GM23248 (cell line): Measurements from ENCODE around the gene MTHFSD. TPM values are rescaled to one million over a fixed set of nuclear protein-coding genes. Genes with fewer than 3 reads are reported as not detected.

ENCODE experiments used
- DNase-seq: peaks from one replicate; pipeline ENCODE4 v3.0.0-alpha.2; 2015
- H2AFZ ChIP-seq: fragments of 200-600 bp; sonication (generic); 2 replicates; pipeline ENCODE4 v1.6.1; 2016; ENCODE audit warnings: antibody characterized with exemption
- H3F3A ChIP-seq: fragments of 200-600 bp; sonication (generic); 2 replicates; pipeline ENCODE4 v1.6.1; 2016; ENCODE audit warnings: mild to moderate bottlenecking, antibody characterized with exemption, mixed run types; ENCODE audit not compliant: insufficient read depth
- H3K27ac ChIP-seq: fragments of 200-600 bp; sonication (generic); 2 replicates; pipeline ENCODE4 v1.5.1; 2016; ENCODE audit warnings: mild to moderate bottlenecking
- H3K27me3 ChIP-seq: fragments of 200-600 bp; sonication (generic); replicated peaks from 2 replicates; pipeline ENCODE4 v1.6.1; 2016; ENCODE audit warnings: mild to moderate bottlenecking; ENCODE audit not compliant: insufficient read depth
- H3K36me3 ChIP-seq: fragments of 200-600 bp; sonication (generic); 2 replicates; pipeline ENCODE4 v1.6.1; 2016; ENCODE audit warnings: low read depth, mild to moderate bottlenecking
- H3K4me1 ChIP-seq: fragments of 200-600 bp; sonication (generic); 2 replicates; pipeline ENCODE4 v1.6.1; 2016; ENCODE audit warnings: mild to moderate bottlenecking; ENCODE audit not compliant: insufficient read depth
- H3K4me2 ChIP-seq: fragments of 200-600 bp; sonication (generic); one replicate; pipeline ENCODE4 v1.6.1; 2016; ENCODE audit warnings: mild to moderate bottlenecking; ENCODE audit not compliant: unreplicated experiment
- H3K4me3 ChIP-seq: fragments of 200-600 bp; sonication (generic); 2 replicates; pipeline ENCODE4 v1.5.1; 2016; ENCODE audit warnings: mild to moderate bottlenecking
- H3K79me2 ChIP-seq: fragments of 200-600 bp; sonication (generic); 2 replicates; pipeline ENCODE4 v1.6.1; 2016; ENCODE audit warnings: mild to moderate bottlenecking; ENCODE audit not compliant: insufficient read depth
- H3K9ac ChIP-seq: fragments of 200-600 bp; sonication (generic); 2 replicates; pipeline ENCODE4 v1.6.1; 2016; ENCODE audit warnings: mild to moderate bottlenecking
- H3K9me2 ChIP-seq: fragments of 200-600 bp; sonication (generic); 2 replicates; pipeline ENCODE4 v1.6.1; 2016; ENCODE audit warnings: mixed run types, mild to moderate bottlenecking, moderate library complexity; ENCODE audit not compliant: insufficient read depth
- H3K9me3 ChIP-seq: fragments of 200-600 bp; sonication (generic); one replicate; pipeline ENCODE4 v1.6.1; 2017; ENCODE audit warnings: low read depth
- H4K20me1 ChIP-seq: fragments of 200-600 bp; sonication (generic); 2 replicates; pipeline ENCODE4 v1.6.0; 2016; ENCODE audit not compliant: insufficient read depth
- EZH2 ChIP-seq: fragments of 200-600 bp; sonication (generic); IDR thresholded peaks from 2 replicates; pipeline ENCODE4 v1.6.1; 2018; ENCODE audit warnings: antibody characterized with exemption, mild to moderate bottlenecking; ENCODE audit not compliant: insufficient read depth, poor library complexity, severe bottlenecking
- EZH2phosphoT487 ChIP-seq: fragments of 200-600 bp; sonication (generic); IDR thresholded peaks from 2 replicates; pipeline ENCODE4 v1.6.1; 2018; ENCODE audit warnings: antibody characterized with exemption, moderate library complexity, mild to moderate bottlenecking, low read depth; ENCODE audit not compliant: insufficient read depth
- WGBS, 2 experiments: methylation state at CpG; one replicate each; pipeline ENCODE4 v1.1.6; 2015 to 2017; ENCODE audit warnings: low lambda C conversion rate in 2 of 2, low coverage in 1 of 2; ENCODE audit errors: missing lambda C conversion rate in 2 of 2; 5-methylcytosine and 5-hydroxymethylcytosine counted together
- in situ Hi-C: fragments of 300-500 bp; cut with MboI; formaldehyde crosslinking; loops from 2 replicates; pipeline ENCODE4 v1.15.0; 2020
- polyA plus RNA-seq: library from polyadenylated mRNA; unstranded; fragments of >200 nt; fragmentation: Nextera tagmentation; extraction: Ambion mirVana; gene quantifications from 2 replicates; pipeline ENCODE4 v1.2.1, GENCODE V29; 2016
- total RNA-seq: library from RNA; depleted of rRNA; stranded (reverse); fragments of >200 nt; shearing (Covaris generic); gene quantifications from 2 replicates; pipeline ENCODE4 v1.2.3, GENCODE V29; 2014

The MTHFSD gene
- total and polyA plus RNA-seq, 2 experiments from 2014 or later = 12.9 to 14.0 TPM

GRCh38 chr16:86584071-86584685 is 29.1 kb upstream of the MTHFSD start:
- H3K27me3 ChIP-seq = no peaks in the 10 kb centered on the region
- no peak overlapping the region for H3K9ac ChIP-seq
- 62 to 64% methylated on average over 5 to 6 of the region's 6 CpGs for WGBS, 2 experiments
- H3F3A ChIP-seq = peaks cover 33% of the 10 kb centered on the region
- H3K4me2 ChIP-seq = no peak overlapping the region
- in situ Hi-C loops = loop anchor here (10.0 kb wide), 1 partner anchor 171 kb away; no protein-coding TSS in a partner anchor
- H2AFZ ChIP-seq = no peak overlapping the region
- peaks cover 62% of the 10 kb centered on the region for H3K4me1 ChIP-seq
- peak overlapping the region; percentile 97; the same call in 1 of the 2 replicates for H3K27ac ChIP-seq
- no peaks in the 10 kb centered on the region for H3K9me3 ChIP-seq
- no peak overlapping the region for H3K4me3 ChIP-seq
- DNase-seq = no peak
- H3K36me3 ChIP-seq = no peaks in the 10 kb centered on the region
- H3K79me2 ChIP-seq = peaks cover 48% of the 10 kb centered on the region
- TF ChIP-seq EZH2phosphoT487 (no peak), EZH2 (no peak)
- 0 out of 2 replicates have a peak, but pooled peaks cover 13% of the 10 kb centered on the region for H3K9me2 ChIP-seq
- H4K20me1 ChIP-seq = no peaks in the 10 kb centered on the region

- Histone ChIP-seq H3K27me3 (no peaks in the 10 kb centered on the region), H3K4me2 (peak overlapping the region; percentile 99), H3F3A (peaks cover 41% of the 10 kb centered on the region), H3K9me3 (no peaks in the 10 kb centered on the region), H3K36me3 (no peaks in the 10 kb centered on the region), H4K20me1 (no peaks in the 10 kb centered on the region), H3K27ac (peak overlapping the region; percentile 86), H3K79me2 (peaks cover 58% of the 10 kb centered on the region), H2AFZ (peak overlapping the region; percentile 19; the same call in 1 of the 2 replicates), H3K4me1 (peaks cover 66% of the 10 kb centered on the region), H3K4me3 (peak overlapping the region; percentile 81), H3K9me2 (no peaks in the 10 kb centered on the region), H3K9ac (peak overlapping the region; percentile 84)
- in situ Hi-C loops = loop anchor here (10.0 kb wide), 1 partner anchor 173 kb away; no protein-coding TSS in a partner anchor
- 45 to 46% methylated on average over 4 of the region's 4 CpGs for WGBS, 2 experiments
- TF ChIP-seq EZH2phosphoT487 (no peak), EZH2 (no peak)
- peak; percentile 59 for DNase-seq
These were observed 26.4 kb upstream of the MTHFSD start for GRCh38 chr16:86581458-86581857.

- peaks cover 36% of the 10 kb centered on the region for H3F3A ChIP-seq
- H3K27ac ChIP-seq = peak overlapping the region; percentile 86
- no peaks in the 10 kb centered on the region for H3K36me3 ChIP-seq
- peaks cover 60% of the 10 kb centered on the region for H3K4me1 ChIP-seq
- peaks cover 58% of the 10 kb centered on the region for H3K79me2 ChIP-seq
- H4K20me1 ChIP-seq = no peaks in the 10 kb centered on the region
- WGBS, 2 experiments = 57 to 66% methylated on average over 9 of the region's 9 CpGs
- H3K9me3 ChIP-seq = no peaks in the 10 kb centered on the region
- in situ Hi-C loops = loop anchor here (10.0 kb wide), 1 partner anchor 174 kb away; no protein-coding TSS in a partner anchor
- H3K4me2 ChIP-seq = peak overlapping the region; percentile 99
- no peaks in the 10 kb centered on the region for H3K9me2 ChIP-seq
- no peak for TF ChIP-seq EZH2
- no peak for TF ChIP-seq EZH2phosphoT487
- no peak for DNase-seq
- H3K4me3 ChIP-seq = peak overlapping the region; percentile 81
- no peaks in the 10 kb centered on the region for H3K27me3 ChIP-seq
- H2AFZ ChIP-seq = no peak overlapping the region
- H3K9ac ChIP-seq = peak overlapping the region; percentile 84
These were observed 25.7 kb upstream of the MTHFSD start for GRCh38 chr16:86580791-86581170.

- H3F3A ChIP-seq = peaks cover 34% of the 10 kb centered on the region
- H3K79me2 ChIP-seq = peaks cover 58% of the 10 kb centered on the region
- H3K4me1 ChIP-seq = peaks cover 59% of the 10 kb centered on the region
- H2AFZ ChIP-seq = peak overlapping the region; percentile 56; the same call in 1 of the 2 replicates
- no peaks in the 10 kb centered on the region for H3K27me3 ChIP-seq
- peak overlapping the region; percentile 81 for H3K4me3 ChIP-seq
- peak overlapping the region; percentile 86 for H3K27ac ChIP-seq
- in situ Hi-C loops = loop anchor here (10.0 kb wide), 1 partner anchor 175 kb away; no protein-coding TSS in a partner anchor
- peak; percentile 50 for DNase-seq
- H3K36me3 ChIP-seq = no peaks in the 10 kb centered on the region
- H3K4me2 ChIP-seq = peak overlapping the region; percentile 99
- WGBS, 2 experiments = 25 to 34% methylated on average over 18 to 19 of the region's 19 CpGs
- TF ChIP-seq EZH2phosphoT487 (no peak), EZH2 (no peak)
- H4K20me1 ChIP-seq = no peaks in the 10 kb centered on the region
- H3K9me3 ChIP-seq = no peaks in the 10 kb centered on the region
- H3K9ac ChIP-seq = peak overlapping the region; percentile 84
- no peaks in the 10 kb centered on the region for H3K9me2 ChIP-seq
These were observed 25.2 kb upstream of the MTHFSD start for GRCh38 chr16:86580063-86580790.
